SK-N-SH treated with all-trans-retinoic acid at 6 μM for 48 hours (cell line): ENCODE results near the gene ZBTB7B.
A peak's percentile ranks its signal among the peaks of the same experiment; 100 is the strongest.

ENCODE experiments used
- ATAC-seq: fragments of 200-7000 bp; cut with Tn5 transposase; 3 replicates; pipeline ENCODE4 v1.9.1; 2020; ENCODE audit warnings: mild to moderate bottlenecking, moderate library complexity
- BACH2 ChIP-seq: fragments of 250-450 bp; sonication (Bioruptor Pico); IDR thresholded peaks from 2 replicates; pipeline ENCODE4 v1.9.0; 2021; ENCODE audit warnings: mild to moderate bottlenecking, borderline replicate concordance
- CSRNP3 ChIP-seq: fragments of 250-450 bp; sonication (Bioruptor Pico); IDR thresholded peaks from 2 replicates; pipeline ENCODE4 v1.5.1; 2021; ENCODE audit warnings: mild to moderate bottlenecking, moderate library complexity
- ESRRG ChIP-seq: fragments of 250-450 bp; sonication (Bioruptor Pico); IDR thresholded peaks from 2 replicates; pipeline ENCODE4 v1.6.1; 2021; ENCODE audit warnings: mild to moderate bottlenecking
- GLIS3 ChIP-seq: fragments of 250-450 bp; sonication (Bioruptor Pico); IDR thresholded peaks from 2 replicates; pipeline ENCODE4 v1.5.0; 2020; ENCODE audit warnings: mild to moderate bottlenecking, moderate library complexity
- ISL1 ChIP-seq: fragments of 250-450 bp; sonication (Bioruptor Pico); IDR thresholded peaks from 2 replicates; pipeline ENCODE4 v2.1.2; 2022; ENCODE audit warnings: mild to moderate bottlenecking, moderate library complexity
- OSR1 ChIP-seq: fragments of 250-450 bp; sonication (Bioruptor Pico); IDR thresholded peaks from 2 replicates; pipeline ENCODE4 v1.8.0; 2022; ENCODE audit warnings: moderate library complexity, mild to moderate bottlenecking, inconsistent platforms
- PATZ1 ChIP-seq: fragments of 250-450 bp; sonication (Bioruptor Pico); IDR thresholded peaks from 2 replicates; pipeline ENCODE4 v1.8.0; 2020; ENCODE audit warnings: mild to moderate bottlenecking, moderate library complexity, borderline replicate concordance
- POU6F1 ChIP-seq: fragments of 250-450 bp; sonication (Bioruptor Pico); IDR thresholded peaks from 2 replicates; pipeline ENCODE4 v1.8.0; 2021; ENCODE audit warnings: low read depth, mild to moderate bottlenecking, moderate library complexity, borderline replicate concordance
- PPARA ChIP-seq: fragments of 250-450 bp; sonication (Bioruptor Pico); IDR thresholded peaks from 2 replicates; pipeline ENCODE4 v1.5.0; 2020; ENCODE audit warnings: mild to moderate bottlenecking, borderline replicate concordance
- SNAI2 ChIP-seq: fragments of 250-450 bp; sonication (Bioruptor Pico); IDR thresholded peaks from 2 replicates; pipeline ENCODE4 v1.5.0; 2020; ENCODE audit warnings: mild to moderate bottlenecking, moderate library complexity
- TCF4 ChIP-seq: fragments of 250-450 bp; sonication (Bioruptor Pico); IDR thresholded peaks from 2 replicates; pipeline ENCODE4 v1.8.0; 2021; ENCODE audit warnings: mild to moderate bottlenecking, moderate library complexity, borderline replicate concordance
- TOX ChIP-seq: fragments of 250-450 bp; sonication (Bioruptor Pico); IDR thresholded peaks from 2 replicates; pipeline ENCODE4 v1.8.0; 2021; ENCODE audit warnings: mild to moderate bottlenecking, moderate library complexity, borderline replicate concordance
- TSHZ2 ChIP-seq: fragments of 250-450 bp; sonication (Bioruptor Pico); IDR thresholded peaks from 2 replicates; pipeline ENCODE4 v1.5.0; 2020; ENCODE audit warnings: mild to moderate bottlenecking, moderate library complexity
- ZC3H10 ChIP-seq: fragments of 250-450 bp; sonication (Bioruptor Pico); IDR thresholded peaks from 2 replicates; pipeline ENCODE4 v1.5.1; 2021; ENCODE audit warnings: mild to moderate bottlenecking, moderate library complexity
- ZFP3 ChIP-seq: fragments of 250-450 bp; sonication (Bioruptor Pico); IDR thresholded peaks from 2 replicates; pipeline ENCODE4 v1.5.0; 2020; ENCODE audit warnings: mild to moderate bottlenecking, moderate library complexity
- ZFP30 ChIP-seq: fragments of 450-650 bp; formaldehyde crosslinking; IDR thresholded peaks from 2 replicates; pipeline ENCODE4 v1.5.0; 2022; ENCODE audit warnings: mild to moderate bottlenecking, moderate library complexity
- ZNF70 ChIP-seq: fragments of 450-650 bp; formaldehyde crosslinking; IDR thresholded peaks from 2 replicates; pipeline ENCODE4 v1.5.0; 2020; ENCODE audit warnings: mild to moderate bottlenecking, moderate library complexity
- ZNF8 ChIP-seq: fragments of 450-650 bp; formaldehyde crosslinking; IDR thresholded peaks from 2 replicates; pipeline ENCODE4 v1.5.0; 2020; ENCODE audit warnings: mild to moderate bottlenecking, moderate library complexity
- TF ChIP-seq, protein P1 (sequence below): fragments of 250-450 bp; sonication (Bioruptor Pico); IDR thresholded peaks from 2 replicates; pipeline ENCODE4 v1.5.1; 2020; ENCODE audit warnings: low read depth, mild to moderate bottlenecking, moderate library complexity

The ZBTB7B gene

DNA sequence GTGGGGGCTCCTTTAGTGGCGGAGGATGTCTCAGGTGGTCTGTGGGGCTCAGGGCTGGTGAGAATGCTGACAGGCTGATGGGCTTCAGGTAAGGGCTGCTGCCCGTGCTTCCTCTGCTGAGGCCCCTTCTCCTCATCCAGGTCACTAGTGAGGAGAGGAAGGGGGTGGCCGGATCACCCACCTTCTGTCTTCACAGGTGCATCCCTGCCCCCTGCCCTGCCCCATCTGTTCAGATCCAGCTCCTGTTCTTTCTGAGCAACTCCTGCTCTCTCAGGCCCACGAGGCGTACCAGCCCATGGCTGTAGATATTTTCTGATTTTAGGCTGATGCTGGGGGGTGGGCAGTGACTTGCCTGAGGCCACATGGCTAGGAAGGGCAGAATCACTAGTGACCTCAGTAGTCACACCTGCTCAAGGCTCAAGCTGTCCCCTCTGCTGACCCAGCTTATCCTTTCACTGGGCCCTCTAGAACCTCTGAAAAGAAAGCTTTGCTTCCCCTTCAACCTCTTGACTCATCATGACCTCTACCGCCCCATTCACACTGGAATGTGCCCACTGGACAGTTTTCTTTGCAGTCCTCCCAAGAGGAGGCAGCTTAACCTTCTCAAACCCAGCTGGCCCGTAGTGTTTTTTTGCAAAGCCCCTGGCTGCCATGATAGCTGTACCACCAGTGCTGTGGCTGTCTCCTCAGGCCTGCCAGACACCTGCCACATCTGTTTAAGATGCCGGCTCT lies 16.2 kb downstream of the ZBTB7B start (continued):
- TF ChIP-seq PATZ1 (no peak), PPARA (CRISPR knock-in tag) (no peak)

GRCh38 chr1:155019377-155020245 lies 17.0 kb downstream of the ZBTB7B start:
- no peak for ATAC-seq
- TF ChIP-seq TCF4 (CRISPR knock-in tag) (no peak), OSR1 (CRISPR knock-in tag) (no peak), PPARA (CRISPR knock-in tag) (no peak), ZNF8 (CRISPR knock-in tag) (no peak), POU6F1 (no peak), ISL1 (no peak), BACH2 (no peak), ZFP30 (CRISPR knock-in tag) (no peak), TOX (CRISPR knock-in tag) (no peak), GLIS3 (no peak), PATZ1 (no peak), CSRNP3 (CRISPR knock-in tag) (no peak)
- TF ChIP-seq, protein P1, sequence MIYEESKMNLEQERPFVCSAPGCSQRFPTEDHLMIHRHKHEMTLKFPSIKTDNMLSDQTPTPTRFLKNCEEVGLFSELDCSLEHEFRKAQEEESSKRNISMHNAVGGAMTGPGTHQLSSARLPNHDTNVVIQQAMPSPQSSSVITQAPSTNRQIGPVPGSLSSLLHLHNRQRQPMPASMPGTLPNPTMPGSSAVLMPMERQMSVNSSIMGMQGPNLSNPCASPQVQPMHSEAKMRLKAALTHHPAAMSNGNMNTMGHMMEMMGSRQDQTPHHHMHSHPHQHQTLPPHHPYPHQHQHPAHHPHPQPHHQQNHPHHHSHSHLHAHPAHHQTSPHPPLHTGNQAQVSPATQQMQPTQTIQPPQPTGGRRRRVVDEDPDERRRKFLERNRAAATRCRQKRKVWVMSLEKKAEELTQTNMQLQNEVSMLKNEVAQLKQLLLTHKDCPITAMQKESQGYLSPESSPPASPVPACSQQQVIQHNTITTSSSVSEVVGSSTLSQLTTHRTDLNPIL (CRISPR knock-in tag): no peak

DNA sequence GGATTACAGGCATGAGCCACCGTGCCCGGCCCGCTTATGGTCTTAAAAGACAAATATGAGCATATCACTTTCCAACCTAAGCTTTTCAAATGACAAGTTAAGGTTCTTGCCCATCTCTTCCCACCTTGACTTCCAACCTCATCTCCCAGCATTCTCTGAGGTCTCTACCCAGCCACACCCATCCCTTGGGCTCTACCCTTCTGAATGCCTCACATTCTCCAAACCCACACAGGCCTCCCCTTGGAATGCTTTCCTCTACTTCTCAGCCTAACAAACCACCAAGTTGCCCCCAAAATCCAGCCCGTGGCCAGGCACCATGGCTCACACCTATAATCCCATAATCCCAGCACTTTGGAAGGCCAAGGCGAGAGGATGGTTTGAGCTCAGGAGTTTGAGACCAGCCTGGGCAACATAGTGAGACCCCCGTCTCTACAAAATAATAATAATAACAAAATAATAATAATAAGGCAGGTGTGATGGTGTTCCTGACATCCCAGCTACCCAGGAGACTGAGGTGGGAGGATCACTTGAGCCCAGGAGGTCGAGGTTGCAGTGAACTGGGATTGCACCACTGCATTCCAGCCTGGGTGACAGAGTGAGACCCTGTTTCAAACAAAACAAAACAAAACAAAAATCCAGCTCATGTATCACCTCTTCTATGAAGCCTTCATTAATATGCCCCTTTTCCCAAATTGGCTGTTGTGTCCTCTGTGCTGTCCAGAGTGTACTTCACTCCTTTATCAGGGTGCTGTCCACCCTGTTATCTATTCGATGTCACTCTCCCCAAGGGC lies 19.7 kb downstream of the ZBTB7B start:
- ATAC-seq: no peak
- no peak for TF ChIP-seq ZC3H10 (CRISPR knock-in tag)
- TF ChIP-seq ZNF70 (CRISPR knock-in tag): peak; percentile 90

DNA sequence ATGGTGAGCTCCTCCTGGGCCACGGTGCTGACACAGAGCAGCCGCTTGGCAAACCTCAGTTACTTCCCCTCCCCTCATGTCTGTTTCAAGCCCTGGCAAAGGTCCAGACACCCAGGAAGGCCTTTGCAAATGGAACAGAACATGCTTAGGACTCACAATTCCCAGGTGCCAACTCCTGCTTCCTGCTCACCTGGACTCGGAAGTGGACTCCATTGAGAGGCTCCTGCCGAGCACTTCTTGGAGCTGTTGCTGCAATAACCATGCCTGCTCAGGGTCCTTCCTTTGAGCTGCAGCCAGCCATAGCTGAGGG lies 20.3 kb downstream of the ZBTB7B start:
- ATAC-seq: no peak
- TF ChIP-seq TCF4 (CRISPR knock-in tag) (no peak), POU6F1 (no peak), SNAI2 (CRISPR knock-in tag) (no peak), GLIS3 (no peak), ZC3H10 (CRISPR knock-in tag) (no peak), ZNF70 (CRISPR knock-in tag) (no peak), OSR1 (CRISPR knock-in tag) (no peak), ZFP3 (CRISPR knock-in tag) (no peak), ESRRG (no peak), TSHZ2 (CRISPR knock-in tag) (no peak)
- TF ChIP-seq, protein P1 (CRISPR knock-in tag): no peak
